Skeletal muscle tissue (tissue), 4 donors: ENCODE measurements around the gene ERO1B. TPM values are rescaled to one million over a fixed set of nuclear protein-coding genes. Genes with fewer than 3 reads are reported as not detected.

ENCODE experiments used
- H3K27ac ChIP-seq: one replicate; pipeline ENCODE4 v1.7.0; 2013; ENCODE audit warnings: mild to moderate bottlenecking, low read depth, low read length, inconsistent platforms
- H3K27me3 ChIP-seq, 3 donors: one replicate each; pipeline ENCODE4 v1.7.0; 2013; ENCODE audit warnings: low read length in 3 of 3; ENCODE audit not compliant: control insufficient read depth in 3 of 3, insufficient read depth in 3 of 3
- H3K36me3 ChIP-seq, 3 donors: one replicate each; pipeline ENCODE4 v1.7.0; 2013; ENCODE audit warnings: low read length in 3 of 3; ENCODE audit not compliant: control insufficient read depth in 3 of 3, insufficient read depth in 3 of 3
- H3K4me1 ChIP-seq, 3 donors: one replicate each; pipeline ENCODE4 v1.7.0; 2013; ENCODE audit warnings: low read length in 3 of 3, mild to moderate bottlenecking in 3 of 3; ENCODE audit not compliant: control insufficient read depth in 3 of 3, insufficient read depth in 3 of 3
- H3K4me3 ChIP-seq, 3 donors: one replicate each; pipeline ENCODE4 v1.7.0; 2013; ENCODE audit warnings: low read length in 3 of 3
- H3K9ac ChIP-seq, 3 donors: one replicate each; pipeline ENCODE4 v1.7.0; 2013; ENCODE audit warnings: low read length in 3 of 3, mild to moderate bottlenecking in 3 of 3, moderate library complexity in 2 of 3, low read depth in 1 of 3
- H3K9me3 ChIP-seq, 3 donors: one replicate each; pipeline ENCODE4 v1.7.0; 2013; ENCODE audit warnings: low read length in 3 of 3; ENCODE audit not compliant: control insufficient read depth in 3 of 3
- total RNA-seq: library from RNA; depleted of rRNA; stranded (reverse); fragments of >200 nt; gene quantifications from one replicate; pipeline ENCODE4 v1.2.3, GENCODE V29; 2014
- donor health status: Osteomylitis.

ERO1B gene
- total RNA-seq, 1 donor from 2014 or later = 4.2 TPM

DNA sequence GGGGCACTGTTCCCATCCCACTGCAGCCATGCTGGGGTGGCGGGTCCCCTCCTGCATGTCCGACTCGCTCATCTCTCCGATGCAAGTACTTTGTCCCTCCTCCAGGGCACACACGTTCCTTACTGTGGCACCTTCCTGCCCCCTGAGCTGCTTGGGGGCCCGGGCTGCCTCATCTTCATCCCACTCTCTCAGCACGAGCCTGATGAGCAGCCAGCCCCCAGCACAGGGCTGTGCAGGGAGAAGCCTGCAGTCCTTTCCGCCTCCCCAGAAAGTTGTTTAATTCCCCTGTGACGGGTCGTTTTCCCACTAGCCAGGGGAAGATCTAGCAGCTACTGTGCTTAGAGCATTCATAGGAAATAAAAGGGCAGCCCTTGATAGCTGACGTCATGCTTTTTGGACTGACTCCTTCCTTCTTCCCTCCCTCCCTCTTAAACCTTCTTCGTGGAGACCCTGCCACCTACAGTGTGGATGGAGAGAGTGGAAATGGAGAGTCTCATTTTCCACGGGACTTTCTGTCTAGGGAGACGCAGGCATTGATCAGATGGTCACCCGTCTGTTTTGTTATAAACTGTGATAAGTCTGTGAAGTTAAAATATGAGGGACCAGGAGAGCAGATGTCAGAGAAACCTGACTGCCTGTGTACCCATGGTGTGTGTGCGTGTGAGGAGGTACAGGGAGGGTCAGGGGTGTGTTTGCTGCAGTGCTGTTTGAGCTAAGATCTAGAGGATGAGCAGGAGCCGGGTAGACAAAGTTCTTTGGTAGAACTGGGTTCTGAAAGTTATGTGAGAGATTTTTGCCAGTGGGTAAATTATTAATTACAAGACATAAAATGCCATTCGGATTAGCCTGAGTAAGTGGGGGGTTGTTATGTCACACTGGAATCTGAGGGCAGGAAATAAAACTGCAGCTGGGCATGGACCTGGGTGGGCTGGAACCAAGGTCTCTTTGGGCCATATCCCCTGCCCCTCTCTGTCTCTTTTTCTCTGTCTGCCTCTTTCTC, 105.1 kb downstream of the ERO1B start:
- Histone ChIP-seq H3K36me3 (no peaks in the 10 kb centered on the region), H3K27ac (no peak overlapping the region), H3K9me3 (no peaks in the 10 kb centered on the region), H3K4me1 (no peaks in the 10 kb centered on the region), H3K9ac (no peak overlapping the region), H3K27me3 (no peaks in the 10 kb centered on the region), H3K4me3 (no peak overlapping the region)

DNA sequence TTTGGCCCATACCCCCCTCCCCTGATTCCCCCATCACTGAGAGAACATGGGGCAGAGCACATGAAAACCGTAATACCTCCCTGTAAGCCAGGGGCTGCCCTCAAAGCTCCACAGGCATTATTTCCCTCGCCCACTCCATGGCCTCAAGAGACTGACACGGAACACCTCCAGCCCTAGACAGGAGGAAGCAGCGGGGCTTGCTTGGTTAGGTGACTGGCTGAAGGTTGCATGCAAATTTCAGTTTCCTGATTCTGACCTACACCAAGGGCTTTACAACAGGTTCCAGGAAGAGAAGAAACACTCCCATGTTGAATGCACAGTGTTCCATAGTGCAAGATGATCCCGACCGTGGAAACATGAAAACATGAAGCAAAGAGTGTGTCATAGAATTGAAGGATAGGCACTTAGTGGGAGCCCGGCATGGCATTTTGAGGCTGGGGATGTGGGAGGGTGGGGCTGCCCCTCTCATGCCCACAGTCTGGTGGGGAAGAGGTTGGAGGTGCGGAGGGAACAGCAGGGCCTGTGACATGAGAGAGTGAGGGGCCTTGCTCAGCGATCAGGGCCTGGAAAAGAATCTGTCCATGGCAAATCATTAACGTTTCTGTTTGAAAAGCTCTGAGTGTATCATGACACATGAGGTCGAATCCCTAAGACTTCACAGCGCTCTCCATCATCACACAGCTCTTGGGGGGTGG, 106.0 kb downstream of the ERO1B start:
- Histone ChIP-seq H3K27ac (no peak overlapping the region), H3K27me3 (no peaks in the 10 kb centered on the region), H3K9ac (no peak overlapping the region), H3K36me3 (no peaks in the 10 kb centered on the region), H3K9me3 (no peaks in the 10 kb centered on the region), H3K4me1 (no peaks in the 10 kb centered on the region), H3K4me3 (no peak overlapping the region)

DNA sequence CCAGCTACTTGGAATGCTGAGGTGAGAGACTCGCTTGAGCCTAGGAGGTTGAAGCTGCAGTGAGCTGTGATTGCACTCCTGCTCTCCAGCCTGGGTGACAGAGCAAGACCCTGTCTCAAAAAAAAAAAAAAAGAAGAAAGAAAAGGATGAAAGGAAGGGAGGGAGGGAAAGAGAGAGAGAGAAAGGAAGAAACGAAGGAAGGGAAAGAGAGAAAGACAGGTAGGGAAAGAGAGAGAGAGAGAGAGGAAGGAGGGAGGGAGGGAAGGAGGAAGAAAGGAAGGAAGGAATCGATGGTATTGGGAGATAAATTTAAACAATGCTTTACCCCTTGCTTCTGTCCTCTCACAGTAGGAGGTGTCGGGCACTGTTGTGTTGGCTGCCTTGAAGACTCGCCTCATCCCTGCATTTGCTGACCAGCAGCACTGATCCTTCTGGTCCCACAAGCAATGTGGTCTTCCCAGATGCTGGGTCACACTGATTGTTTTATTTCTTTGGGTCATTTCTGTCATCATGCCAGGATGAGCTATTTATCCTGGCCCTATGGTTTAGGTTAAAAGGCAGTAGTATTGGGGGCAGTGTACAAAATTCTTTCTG, 108.5 kb downstream of the ERO1B start:
- Histone ChIP-seq H3K4me3 (no peak overlapping the region), H3K9me3 (no peaks in the 10 kb centered on the region), H3K27me3 (no peaks in the 10 kb centered on the region), H3K27ac (no peak overlapping the region), H3K36me3 (no peaks in the 10 kb centered on the region), H3K9ac (no peak overlapping the region), H3K4me1 (no peaks in the 10 kb centered on the region)

DNA sequence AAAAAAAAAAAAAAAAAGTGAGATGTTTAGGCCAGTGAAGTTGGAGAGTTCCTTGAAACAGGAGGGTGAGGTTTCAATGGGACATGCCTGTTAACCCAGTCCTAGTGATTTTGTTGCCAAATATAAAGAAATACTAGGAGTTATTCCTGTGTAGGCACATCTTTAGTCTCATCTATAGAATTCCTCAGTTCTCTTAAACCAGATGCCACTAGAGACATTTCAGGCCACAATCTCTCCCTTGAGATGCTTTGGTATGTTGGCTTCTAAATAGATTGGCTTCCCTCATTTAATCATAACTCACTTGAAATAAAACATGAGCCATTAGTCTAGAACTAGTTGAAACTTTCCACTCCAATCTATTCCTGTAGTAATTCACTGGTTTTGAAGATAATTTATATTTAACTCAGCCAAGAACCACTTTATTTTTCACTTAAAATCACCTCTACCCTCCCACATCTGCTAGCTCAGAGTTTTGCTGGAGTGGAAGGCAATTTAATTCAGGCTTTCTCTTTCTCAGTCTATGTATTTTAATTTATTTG, 109.6 kb downstream of the ERO1B start:
- H3K4me3 ChIP-seq = no peak overlapping the region
- no peak overlapping the region for H3K27ac ChIP-seq
- H3K9me3 ChIP-seq = no peaks in the 10 kb centered on the region

DNA sequence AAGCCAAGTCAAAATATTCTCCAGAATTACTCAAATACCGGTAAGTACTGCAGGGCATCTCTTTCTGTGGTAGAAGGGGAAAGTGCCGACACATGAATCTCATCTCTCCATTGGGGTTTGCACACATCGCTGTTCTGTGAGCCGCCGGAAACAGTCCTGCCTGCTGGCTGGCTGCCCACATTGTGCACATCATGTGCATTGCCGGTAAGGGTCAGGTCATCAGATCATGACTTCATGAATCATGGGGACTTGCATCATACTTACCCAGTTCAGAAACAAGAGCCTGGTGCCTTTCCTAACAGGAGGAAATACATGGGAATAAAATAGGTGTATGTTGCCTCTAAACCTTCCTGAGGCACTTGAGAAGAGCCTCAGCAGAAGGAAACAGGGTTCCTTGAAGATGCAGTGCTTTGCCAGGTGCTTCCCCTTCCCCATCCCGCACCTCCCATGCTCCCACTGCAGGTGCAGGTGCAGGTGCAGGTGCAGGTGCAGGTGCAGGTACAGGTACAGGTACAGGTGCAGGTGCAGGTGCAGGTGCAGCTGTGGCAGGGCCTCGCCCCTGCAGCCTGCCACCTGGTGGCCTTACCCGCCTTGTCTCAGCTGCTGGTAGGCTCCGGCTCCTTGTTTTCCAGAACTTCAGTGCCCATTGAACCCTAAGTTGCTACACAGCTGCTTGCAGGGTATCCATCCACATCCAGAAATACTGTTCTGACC, 112.9 kb downstream of the ERO1B start:
- H3K9me3 ChIP-seq = no peaks in the 10 kb centered on the region
- H3K9ac ChIP-seq = no peak overlapping the region
- no peaks in the 10 kb centered on the region for H3K4me1 ChIP-seq
- peaks cover 0 to 2% (median 0%) of the 10 kb centered on the region in 3 donors for H3K27me3 ChIP-seq
- no peak overlapping the region for H3K4me3 ChIP-seq
- no peak overlapping the region for H3K27ac ChIP-seq
- H3K36me3 ChIP-seq = no peaks in the 10 kb centered on the region

More for the DNA sequence above, 109.6 kb downstream of the ERO1B start:
- Histone ChIP-seq H3K9ac (no peak overlapping the region), H3K4me1 (no peaks in the 10 kb centered on the region), H3K36me3 (no peaks in the 10 kb centered on the region), H3K27me3 (no peaks in the 10 kb centered on the region)

DNA sequence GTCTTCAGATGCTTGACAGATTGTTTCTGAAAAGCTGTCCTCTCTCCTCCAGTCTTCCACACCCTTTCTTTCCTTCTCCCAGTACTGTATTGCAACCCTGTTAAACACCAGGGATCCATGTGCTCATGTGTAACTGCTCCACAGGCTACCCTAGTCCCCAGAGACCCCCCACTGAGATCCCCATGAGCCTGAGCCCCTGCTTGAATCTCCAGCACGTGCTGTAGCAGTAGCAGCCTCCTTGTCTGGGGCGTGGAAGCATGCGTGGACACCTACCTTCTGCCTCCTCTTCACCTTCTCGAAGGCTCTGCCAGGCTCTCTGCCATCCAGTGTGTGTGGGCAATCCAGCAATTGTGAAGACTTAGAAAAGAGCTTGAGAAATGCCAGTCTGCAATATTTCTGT, 114.2 kb downstream of the ERO1B start:
- H3K4me1 ChIP-seq = no peaks in the 10 kb centered on the region
- H3K9ac ChIP-seq = no peak overlapping the region
- no peak overlapping the region for H3K4me3 ChIP-seq
- H3K27me3 ChIP-seq = peaks cover 0 to 2% (median 0%) of the 10 kb centered on the region in 3 donors
- H3K27ac ChIP-seq = no peak overlapping the region
- H3K36me3 ChIP-seq = no peaks in the 10 kb centered on the region
- H3K9me3 ChIP-seq = no peaks in the 10 kb centered on the region

DNA sequence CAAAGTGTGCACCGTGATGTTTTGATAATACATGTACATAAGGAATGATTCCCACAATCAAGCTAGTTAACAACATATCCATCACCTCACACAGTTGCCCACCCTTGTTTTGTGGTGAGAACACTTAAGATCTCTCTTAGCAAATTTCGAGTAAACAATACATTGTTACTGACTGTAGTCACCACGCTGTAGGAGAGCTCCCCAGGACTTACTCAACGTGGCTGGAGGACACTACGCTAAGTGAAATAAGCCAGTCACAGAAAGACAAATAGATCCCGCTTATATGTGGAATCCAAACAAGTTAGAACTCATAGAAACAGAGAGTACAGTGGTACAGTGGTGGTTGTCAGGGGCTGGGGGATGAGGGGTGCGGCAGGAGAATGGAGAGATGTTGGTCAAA, 114.6 kb downstream of the ERO1B start:
- H3K4me1 ChIP-seq = no peaks in the 10 kb centered on the region
- H3K27me3 ChIP-seq = peaks cover 0 to 2% (median 0%) of the 10 kb centered on the region in 3 donors
- no peaks in the 10 kb centered on the region for H3K36me3 ChIP-seq
- H3K9me3 ChIP-seq = no peaks in the 10 kb centered on the region
- no peak overlapping the region for H3K9ac ChIP-seq
- no peak overlapping the region for H3K4me3 ChIP-seq
- H3K27ac ChIP-seq = no peak overlapping the region

DNA sequence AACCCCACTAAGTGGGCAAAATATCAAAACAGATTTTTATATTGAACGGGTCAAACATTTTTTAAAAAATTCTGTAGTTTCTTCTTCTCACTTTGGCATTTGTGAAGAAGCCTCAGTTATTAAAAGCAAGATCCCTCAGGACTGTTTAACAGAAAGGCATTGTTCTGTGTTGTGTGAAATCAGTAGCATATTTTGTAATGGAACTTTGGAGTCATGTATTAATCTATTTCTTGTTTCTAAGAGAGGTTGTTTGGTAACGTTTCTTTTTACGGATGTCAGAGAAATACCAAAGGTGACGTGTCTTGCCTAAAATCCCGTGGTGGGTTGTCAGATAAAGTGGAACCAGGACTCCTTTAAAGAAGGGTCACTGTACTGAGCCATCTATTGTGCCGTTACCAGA, 115.7 kb downstream of the ERO1B start:
- no peaks in the 10 kb centered on the region for H3K4me1 ChIP-seq
- no peaks in the 10 kb centered on the region for H3K36me3 ChIP-seq
- H3K9me3 ChIP-seq = peaks cover 0 to 4% (median 1%) of the 10 kb centered on the region in 3 donors
- H3K9ac ChIP-seq = no peak overlapping the region
- H3K27me3 ChIP-seq = peaks cover 0 to 2% (median 0%) of the 10 kb centered on the region in 3 donors
- H3K27ac ChIP-seq = no peak overlapping the region
- H3K4me3 ChIP-seq = no peak overlapping the region
